Panc1 (cell line): ENCODE data around the gene RB1. TPM values are rescaled to one million over a fixed set of nuclear protein-coding genes. Genes with fewer than 3 reads are reported as not detected.

Experiments
- ATAC-seq: fragments of 200-7000 bp; cut with Tn5 transposase; 2 replicates; pipeline ENCODE4 v1.9.1; 2020; ENCODE audit warnings: mild to moderate bottlenecking, moderate library complexity
- BruUV-seq: library from RNA; stranded (reverse); fragments of 400-500 nt; replicated peaks from 2 replicates; lab custom pipeline; 2021; lab: Mats Ljungman, UMichigan
- CTCF ChIA-PET: fragments of 300-600 bp; sonication (Branson Sonifier 250); formaldehyde crosslinking; loops from one replicate; lab custom pipeline; 2022; ENCODE audit warnings: antibody characterized with exemption; lab: Charles Lee
- POLR2A ChIA-PET: fragments of 300-600 bp; sonication (Branson Sonifier 250); formaldehyde crosslinking; loops from one replicate; lab custom pipeline; 2022; ENCODE audit warnings: antibody characterized with exemption; lab: Charles Lee
- DNase-seq: peaks from one replicate; pipeline ENCODE4 v3.0.0-alpha.2; 2010; ENCODE audit warnings: low read depth, low spot score
- H3K27ac ChIP-seq: 2 replicates; pipeline ENCODE4 v1.5.1; 2011; ENCODE audit warnings: mild to moderate bottlenecking, low read length, inconsistent platforms
- H3K27me3 ChIP-seq: fragments of 200-500 bp; sonication (Bioruptor generic); 2 replicates; pipeline ENCODE4 v1.6.0; 2014; ENCODE audit warnings: low read length, inconsistent platforms; ENCODE audit not compliant: control insufficient read depth, insufficient read depth
- H3K36me3 ChIP-seq: fragments of 200-500 bp; sonication (Bioruptor generic); 2 replicates; pipeline ENCODE4 v1.5.1; 2014; ENCODE audit warnings: inconsistent platforms, mild to moderate bottlenecking, low read length, moderate library complexity; ENCODE audit not compliant: control insufficient read depth, insufficient read depth
- H3K4me1 ChIP-seq: 2 replicates; pipeline ENCODE4 v1.5.1; 2011; ENCODE audit warnings: inconsistent platforms, mild to moderate bottlenecking, low read length, moderate library complexity; ENCODE audit not compliant: control insufficient read depth, insufficient read depth
- H3K4me3 ChIP-seq, 2 experiments: 2 replicates each; pipeline ENCODE4 v1.5.1; 2011 to 2012; ENCODE audit warnings: low read depth in 2 of 2, low read length in 2 of 2, mild to moderate bottlenecking in 2 of 2, inconsistent platforms in 1 of 2, moderate library complexity in 1 of 2
- H3K9me3 ChIP-seq: fragments of 200-500 bp; sonication (Bioruptor generic); 2 replicates; pipeline ENCODE4 v1.5.1; 2014; ENCODE audit warnings: low read depth, mild to moderate bottlenecking, inconsistent platforms, low read length, moderate library complexity; ENCODE audit not compliant: control insufficient read depth, insufficient read depth
- POLR2AphosphoS5 ChIP-seq: IDR thresholded peaks from 2 replicates; pipeline ENCODE4 v1.6.1; 2012; ENCODE audit warnings: mild to moderate bottlenecking, low read depth, low read length, moderate library complexity
- SIN3A ChIP-seq: IDR thresholded peaks from 2 replicates; pipeline ENCODE4 v1.6.1; 2012; ENCODE audit warnings: low read depth, mild to moderate bottlenecking, low read length, moderate library complexity, borderline replicate concordance; ENCODE audit not compliant: insufficient read depth
- TCF7L2 ChIP-seq: IDR thresholded peaks from 2 replicates; pipeline ENCODE4 v1.6.1; 2011; ENCODE audit warnings: mild to moderate bottlenecking, low read depth, low read length, inconsistent platforms
- in situ Hi-C: cut with HindIII; loops from 2 replicates; pipeline ENCODE4 v1.10.0; 2016; ENCODE audit warnings: low sequenced_read_pairs, low pct_unique_long_range_greater_than_20kb
- intact Hi-C: fragments of 100-400 bp; cut with micrococcal nuclease; formaldehyde crosslinking; loops from one replicate; pipeline ENCODE4 v1.10.0; 2022; ENCODE audit not compliant: unreplicated experiment
- total RNA-seq: library from RNA; stranded (reverse); gene quantifications from one replicate; pipeline ENCODE4 v1.2.1, GENCODE V29; 2021; ENCODE audit not compliant: unreplicated experiment
- TF ChIP-seq, protein P1 (sequence below): fragments of 450-650 bp; IDR thresholded peaks from 2 replicates; pipeline ENCODE4 v1.5.1; 2017; ENCODE audit warnings: mild to moderate bottlenecking
- TF ChIP-seq, protein P2 (sequence below), 2 experiments: IDR thresholded peaks; 2 replicates each; pipeline ENCODE4 v1.6.1; 2011 to 2012; ENCODE audit warnings: low read depth in 2 of 2, control low read depth in 1 of 2, low read length in 1 of 2, mild to moderate bottlenecking in 1 of 2, moderate library complexity in 1 of 2; ENCODE audit not compliant: insufficient read depth in 1 of 2

The RB1 gene
- total RNA-seq, 1 experiment from 2014 or later: 36.0 TPM

DNA sequence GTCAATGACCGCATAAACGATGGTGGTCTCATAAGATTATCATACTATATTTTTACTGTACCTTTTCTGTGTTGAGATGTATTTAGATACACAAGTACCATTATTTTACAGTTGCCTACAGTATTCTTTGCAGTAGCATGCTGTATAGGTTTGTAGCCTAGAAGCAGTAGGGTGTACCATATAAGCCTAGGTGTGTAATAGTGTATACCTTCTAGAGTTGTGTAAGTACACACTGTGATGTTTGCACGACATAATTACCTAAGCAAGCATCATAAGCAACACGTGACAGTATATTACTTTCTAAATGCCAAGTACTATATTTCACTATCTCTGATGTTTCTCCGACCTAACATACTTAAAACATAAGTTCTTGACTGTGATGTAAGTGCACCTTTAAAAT, 106.6 kb downstream of the RB1 start:
- intact Hi-C loops: no loop called here
- no peak for DNase-seq
- peaks cover 9% of the 10 kb centered on the region; the same call in 1 of the 2 replicates for H3K4me1 ChIP-seq
- no peak overlapping the region; a peak in 1 of 4 replicates for H3K4me3 ChIP-seq
- no peak overlapping the region for H3K27ac ChIP-seq
- BruUV-seq: no TSS peak
- H3K27me3 ChIP-seq: no peaks in the 10 kb centered on the region
- no peak for ATAC-seq
- ChIA-PET POLR2A (no interaction called here), CTCF (no interaction called here)
- TF ChIP-seq, protein P1, sequence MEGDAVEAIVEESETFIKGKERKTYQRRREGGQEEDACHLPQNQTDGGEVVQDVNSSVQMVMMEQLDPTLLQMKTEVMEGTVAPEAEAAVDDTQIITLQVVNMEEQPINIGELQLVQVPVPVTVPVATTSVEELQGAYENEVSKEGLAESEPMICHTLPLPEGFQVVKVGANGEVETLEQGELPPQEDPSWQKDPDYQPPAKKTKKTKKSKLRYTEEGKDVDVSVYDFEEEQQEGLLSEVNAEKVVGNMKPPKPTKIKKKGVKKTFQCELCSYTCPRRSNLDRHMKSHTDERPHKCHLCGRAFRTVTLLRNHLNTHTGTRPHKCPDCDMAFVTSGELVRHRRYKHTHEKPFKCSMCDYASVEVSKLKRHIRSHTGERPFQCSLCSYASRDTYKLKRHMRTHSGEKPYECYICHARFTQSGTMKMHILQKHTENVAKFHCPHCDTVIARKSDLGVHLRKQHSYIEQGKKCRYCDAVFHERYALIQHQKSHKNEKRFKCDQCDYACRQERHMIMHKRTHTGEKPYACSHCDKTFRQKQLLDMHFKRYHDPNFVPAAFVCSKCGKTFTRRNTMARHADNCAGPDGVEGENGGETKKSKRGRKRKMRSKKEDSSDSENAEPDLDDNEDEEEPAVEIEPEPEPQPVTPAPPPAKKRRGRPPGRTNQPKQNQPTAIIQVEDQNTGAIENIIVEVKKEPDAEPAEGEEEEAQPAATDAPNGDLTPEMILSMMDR: no peak
- TF ChIP-seq SIN3A (no peak), POLR2AphosphoS5 (no peak), TCF7L2 (no peak)
- TF ChIP-seq, protein P2, sequence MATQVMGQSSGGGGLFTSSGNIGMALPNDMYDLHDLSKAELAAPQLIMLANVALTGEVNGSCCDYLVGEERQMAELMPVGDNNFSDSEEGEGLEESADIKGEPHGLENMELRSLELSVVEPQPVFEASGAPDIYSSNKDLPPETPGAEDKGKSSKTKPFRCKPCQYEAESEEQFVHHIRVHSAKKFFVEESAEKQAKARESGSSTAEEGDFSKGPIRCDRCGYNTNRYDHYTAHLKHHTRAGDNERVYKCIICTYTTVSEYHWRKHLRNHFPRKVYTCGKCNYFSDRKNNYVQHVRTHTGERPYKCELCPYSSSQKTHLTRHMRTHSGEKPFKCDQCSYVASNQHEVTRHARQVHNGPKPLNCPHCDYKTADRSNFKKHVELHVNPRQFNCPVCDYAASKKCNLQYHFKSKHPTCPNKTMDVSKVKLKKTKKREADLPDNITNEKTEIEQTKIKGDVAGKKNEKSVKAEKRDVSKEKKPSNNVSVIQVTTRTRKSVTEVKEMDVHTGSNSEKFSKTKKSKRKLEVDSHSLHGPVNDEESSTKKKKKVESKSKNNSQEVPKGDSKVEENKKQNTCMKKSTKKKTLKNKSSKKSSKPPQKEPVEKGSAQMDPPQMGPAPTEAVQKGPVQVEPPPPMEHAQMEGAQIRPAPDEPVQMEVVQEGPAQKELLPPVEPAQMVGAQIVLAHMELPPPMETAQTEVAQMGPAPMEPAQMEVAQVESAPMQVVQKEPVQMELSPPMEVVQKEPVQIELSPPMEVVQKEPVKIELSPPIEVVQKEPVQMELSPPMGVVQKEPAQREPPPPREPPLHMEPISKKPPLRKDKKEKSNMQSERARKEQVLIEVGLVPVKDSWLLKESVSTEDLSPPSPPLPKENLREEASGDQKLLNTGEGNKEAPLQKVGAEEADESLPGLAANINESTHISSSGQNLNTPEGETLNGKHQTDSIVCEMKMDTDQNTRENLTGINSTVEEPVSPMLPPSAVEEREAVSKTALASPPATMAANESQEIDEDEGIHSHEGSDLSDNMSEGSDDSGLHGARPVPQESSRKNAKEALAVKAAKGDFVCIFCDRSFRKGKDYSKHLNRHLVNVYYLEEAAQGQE (IDR thresholded peaks at IDR 0.05; ENCODE audit: insufficient read depth in 1 of 2, low read depth in 2 of 2, low read length in 1 of 2): no peak
- in situ Hi-C loops: no loop called here
- no peaks in the 10 kb centered on the region for H3K36me3 ChIP-seq
- no peaks in the 10 kb centered on the region for H3K9me3 ChIP-seq

DNA sequence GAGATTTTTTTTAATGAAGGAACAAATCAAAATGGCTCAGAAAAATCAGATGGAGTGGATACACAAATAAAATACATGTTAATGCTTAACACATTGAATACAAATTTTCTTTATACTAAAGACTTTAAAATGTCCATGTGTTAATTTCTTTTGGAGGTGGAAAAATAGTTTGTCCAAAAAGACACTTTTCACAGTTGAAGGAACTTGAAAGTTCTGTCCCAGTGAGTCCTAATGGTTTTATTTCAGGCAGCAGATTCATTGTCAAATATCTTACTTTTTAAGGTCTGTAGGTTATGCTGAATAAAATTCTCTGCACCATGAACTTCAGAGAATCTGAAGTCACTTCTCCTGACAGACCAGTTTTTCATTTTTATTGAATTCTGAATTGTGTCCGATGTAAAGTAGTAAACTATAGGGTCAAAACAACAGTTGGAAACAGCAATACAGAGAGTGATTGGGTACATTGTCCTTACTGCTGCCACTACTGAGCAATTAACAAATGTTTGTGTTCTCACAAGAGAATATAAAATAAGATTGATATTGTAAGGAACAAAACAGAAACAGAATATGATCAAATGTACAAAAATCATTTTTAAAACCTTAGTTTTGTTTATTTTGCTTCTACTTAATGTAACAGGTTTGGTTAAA, 107.7 kb downstream of the RB1 start:
- Histone ChIP-seq H3K4me1 (peaks cover 9% of the 10 kb centered on the region; the same call in 1 of the 2 replicates), H3K27ac (peak overlapping the region; percentile 87), H3K4me3 (peak overlapping the region; percentile 47 to 54), H3K9me3 (no peaks in the 10 kb centered on the region), H3K27me3 (no peaks in the 10 kb centered on the region), H3K36me3 (no peaks in the 10 kb centered on the region)
- BruUV-seq: no TSS peak
- ChIA-PET CTCF (no interaction called here), POLR2A (no interaction called here)
- no peak for DNase-seq
- in situ Hi-C loops: no loop called here
- no peak for ATAC-seq
- intact Hi-C loops: no loop called here
- no peak for TF ChIP-seq TCF7L2
- TF ChIP-seq, protein P2 (IDR thresholded peaks at IDR 0.05; ENCODE audit: insufficient read depth in 1 of 2, low read depth in 2 of 2, low read length in 1 of 2): no peak
- TF ChIP-seq SIN3A: no peak
- TF ChIP-seq, protein P1: no peak
- TF ChIP-seq POLR2AphosphoS5: no peak
